Hair follicular keratinocyte (primary cell): ENCODE data around the gene GOLGA6L25. TPM values are rescaled to one million over a fixed set of nuclear protein-coding genes. Genes with fewer than 3 reads are reported as not detected.

Source experiments
- total RNA-seq: library from RNA; depleted of rRNA; stranded (reverse); fragments of >200 nt; gene quantifications from 2 replicates; pipeline ENCODE4 v1.2.3, GENCODE V29; 2015

Gene GOLGA6L25, protein sequence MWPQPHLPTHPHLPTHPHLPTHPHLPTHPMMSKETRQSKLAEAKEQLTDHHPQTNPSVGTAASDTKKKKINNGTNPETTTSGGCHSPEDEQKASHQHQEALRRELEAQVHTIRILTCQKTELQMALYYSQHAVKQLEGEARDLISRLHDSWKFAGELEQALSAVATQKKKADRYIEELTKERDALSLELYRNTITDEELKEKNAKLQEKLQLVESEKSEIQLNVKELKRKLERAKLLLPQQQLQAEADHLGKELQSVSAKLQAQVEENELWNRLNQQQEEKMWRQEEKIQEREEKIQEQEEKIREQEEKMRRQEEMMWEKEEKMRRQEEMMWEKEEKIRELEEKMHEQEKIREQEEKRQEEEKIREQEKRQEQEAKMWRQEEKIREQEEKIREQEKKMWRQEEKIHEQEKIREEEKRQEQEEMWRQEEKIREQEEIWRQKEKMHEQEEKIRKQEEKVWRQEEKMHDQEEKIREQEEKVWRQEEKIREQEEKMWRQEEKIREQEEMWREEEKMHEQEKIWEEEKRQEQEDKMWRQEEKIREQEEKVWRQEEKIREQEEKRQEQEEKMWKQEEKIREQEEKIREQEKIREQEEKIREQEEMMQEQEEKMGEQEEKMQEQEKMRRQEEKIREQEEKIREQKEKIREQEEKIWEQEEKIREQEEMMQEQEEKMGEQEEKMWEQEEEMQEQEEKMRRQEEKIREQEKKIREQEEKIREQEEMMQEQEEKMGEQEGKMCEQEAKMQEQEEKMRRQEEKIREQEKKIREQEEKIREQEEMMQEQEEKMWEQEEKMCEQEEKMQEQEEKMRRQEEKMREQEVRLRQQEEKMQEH
- not detected in 2 replicates for total RNA-seq

DNA sequence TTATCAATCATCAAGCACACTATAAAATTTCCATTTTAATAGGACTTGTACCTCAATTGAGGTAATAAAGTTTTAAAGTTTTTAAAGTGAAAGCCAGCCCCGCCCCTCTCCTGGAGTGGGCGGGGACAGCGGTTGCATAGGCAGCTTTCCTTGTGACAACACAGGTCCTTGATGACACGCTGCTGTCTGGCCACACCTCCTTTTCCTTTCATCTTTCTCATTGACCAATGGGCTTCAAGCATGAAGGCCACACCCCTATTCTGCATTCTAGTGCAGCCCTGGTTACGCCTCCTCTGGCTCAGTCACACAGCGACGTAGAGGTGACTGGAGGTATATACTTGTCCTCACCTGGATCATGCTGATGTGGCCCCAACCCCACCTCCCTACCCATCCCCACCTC lies at the start of gene GOLGA6L25:
TSS of gene GOLGA6L25 (plus strand) at position 301 of the 400 bp plus-strand sequence. CDS start at position 362, 61 bp downstream.

DNA sequence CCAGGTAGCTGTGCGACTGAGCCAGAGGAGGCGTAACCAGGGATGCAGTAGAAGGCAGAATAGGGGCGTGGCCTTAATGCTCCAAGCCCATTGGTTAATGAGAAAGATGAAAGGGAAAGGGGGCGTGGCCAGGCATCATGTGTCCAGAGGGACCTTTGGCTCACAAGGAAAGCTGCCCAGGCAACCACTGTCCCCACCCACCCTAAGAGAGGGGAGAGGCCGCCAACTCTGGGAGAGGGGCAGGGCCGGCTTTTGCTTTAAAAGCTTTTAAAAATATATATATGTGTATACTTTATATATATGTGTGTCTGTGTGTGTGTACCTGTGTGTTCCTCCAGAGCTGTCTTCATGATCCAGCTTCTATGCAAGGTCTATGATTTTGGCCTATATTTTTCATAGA lies 20.4 kb upstream of the GOLGA6L25 start, which contains the start of gene GOLGA8G:
TSS of gene GOLGA8G (minus strand) at position 18 of the 400 bp plus-strand sequence. CDS start 62 bp downstream, outside the sequence.

Other genes starting within 250 kb of the GOLGA6L25 start
- 23.8 and 25.5 TPM in 2 replicates for gene HERC2, start 231.4 kb upstream of the GOLGA6L25 start, total RNA-seq
- not detected in 2 replicates for gene GOLGA6L24, start 195.5 kb upstream of the GOLGA6L25 start, total RNA-seq
- not detected in 2 replicates for gene GOLGA8F, start 174.9 kb upstream of the GOLGA6L25 start, total RNA-seq
- gene GOLGA8G, start 20.6 kb upstream of the GOLGA6L25 start, total RNA-seq, result not detected in 2 replicates
- gene GOLGA8M, start 158.9 kb downstream of the GOLGA6L25 start, total RNA-seq, result not detected in 2 replicates